GM12864 (cell line): ENCODE data around the gene ADAT3.

Experiments
- DNase-seq: peaks from one replicate; pipeline ENCODE4 v3.0.0-alpha.2; 2011; ENCODE audit warnings: low read depth
- H3K4me3 ChIP-seq: 2 replicates; pipeline ENCODE4 v1.5.1; 2011; ENCODE audit warnings: mild to moderate bottlenecking, low read depth, low read length, control low read depth
- TF ChIP-seq, protein P1 (sequence below): IDR thresholded peaks from 2 replicates; pipeline ENCODE4 v1.5.1; 2011; ENCODE audit warnings: low read depth, mild to moderate bottlenecking, moderate library complexity, low read length, control low read depth, inconsistent platforms; ENCODE audit errors: missing control alignments

The ADAT3 gene

DNA sequence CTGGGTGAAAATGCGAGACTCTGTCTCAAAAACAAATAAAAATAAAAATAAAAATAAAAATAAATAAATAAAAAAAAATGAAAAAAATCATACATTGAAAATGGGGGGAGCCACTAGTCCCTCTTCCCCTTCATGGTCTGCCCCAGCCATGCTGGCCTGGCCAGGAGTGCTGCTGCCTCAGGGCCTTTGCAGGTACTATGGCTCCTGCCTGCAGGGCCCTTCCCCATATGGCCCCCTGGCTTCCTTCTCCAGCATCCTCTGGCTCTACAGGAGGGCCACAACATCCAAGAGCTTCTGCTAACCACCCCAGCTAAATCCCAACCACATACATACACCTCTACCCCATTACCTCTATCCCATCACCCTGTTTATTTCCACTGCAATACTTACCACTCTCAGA is 15.3 kb upstream of the ADAT3 start:
- TF ChIP-seq, protein P1, sequence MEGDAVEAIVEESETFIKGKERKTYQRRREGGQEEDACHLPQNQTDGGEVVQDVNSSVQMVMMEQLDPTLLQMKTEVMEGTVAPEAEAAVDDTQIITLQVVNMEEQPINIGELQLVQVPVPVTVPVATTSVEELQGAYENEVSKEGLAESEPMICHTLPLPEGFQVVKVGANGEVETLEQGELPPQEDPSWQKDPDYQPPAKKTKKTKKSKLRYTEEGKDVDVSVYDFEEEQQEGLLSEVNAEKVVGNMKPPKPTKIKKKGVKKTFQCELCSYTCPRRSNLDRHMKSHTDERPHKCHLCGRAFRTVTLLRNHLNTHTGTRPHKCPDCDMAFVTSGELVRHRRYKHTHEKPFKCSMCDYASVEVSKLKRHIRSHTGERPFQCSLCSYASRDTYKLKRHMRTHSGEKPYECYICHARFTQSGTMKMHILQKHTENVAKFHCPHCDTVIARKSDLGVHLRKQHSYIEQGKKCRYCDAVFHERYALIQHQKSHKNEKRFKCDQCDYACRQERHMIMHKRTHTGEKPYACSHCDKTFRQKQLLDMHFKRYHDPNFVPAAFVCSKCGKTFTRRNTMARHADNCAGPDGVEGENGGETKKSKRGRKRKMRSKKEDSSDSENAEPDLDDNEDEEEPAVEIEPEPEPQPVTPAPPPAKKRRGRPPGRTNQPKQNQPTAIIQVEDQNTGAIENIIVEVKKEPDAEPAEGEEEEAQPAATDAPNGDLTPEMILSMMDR = no peak

DNA sequence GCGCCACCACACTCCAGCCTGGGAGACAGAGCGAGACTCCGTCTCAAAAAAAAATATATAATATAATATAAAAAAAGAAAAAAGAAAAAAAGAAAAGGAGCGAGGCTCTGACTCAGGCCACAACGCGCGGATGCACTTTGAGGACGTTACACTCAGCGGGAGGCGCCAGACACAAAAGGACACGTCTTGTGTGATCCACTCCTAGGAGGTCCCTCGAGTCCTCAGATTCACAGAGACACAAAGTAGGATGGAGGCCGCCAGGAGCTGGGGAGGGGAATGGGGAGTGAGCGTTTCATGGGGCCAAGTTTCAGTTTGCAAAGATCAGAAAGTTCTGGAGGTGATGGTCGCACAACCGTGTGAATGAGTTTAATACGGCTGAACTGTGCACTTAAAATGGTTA is 11.4 kb upstream of the ADAT3 start:
- no peak for DNase-seq

More for the DNA sequence above, 15.3 kb upstream of the ADAT3 start:
- no peak for DNase-seq
- no peak overlapping the region for H3K4me3 ChIP-seq

DNA sequence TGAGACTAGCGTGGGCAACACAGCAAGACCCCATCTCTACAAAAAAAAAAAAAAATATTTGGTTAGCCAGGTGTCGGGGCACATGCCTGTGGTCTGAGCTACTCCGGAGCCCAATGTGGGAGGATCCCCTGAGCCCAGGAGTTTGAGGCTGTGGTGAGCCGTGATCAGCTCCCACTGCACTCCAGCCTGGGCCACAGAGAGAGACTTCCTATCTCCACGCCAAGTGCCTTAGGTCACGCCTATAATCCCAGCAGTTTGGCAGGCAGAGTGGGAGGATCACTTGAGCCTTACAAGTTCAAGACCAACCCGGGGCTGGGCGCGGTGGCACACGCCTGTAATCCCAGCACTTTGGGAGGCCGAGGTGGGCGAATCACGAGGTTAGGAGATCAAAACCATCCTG is 8.7 kb upstream of the ADAT3 start:
- DNase-seq = no peak
- TF ChIP-seq, protein P1 = no peak

More for the DNA sequence above, 11.4 kb upstream of the ADAT3 start:
- H3K4me3 ChIP-seq = no peak overlapping the region
- TF ChIP-seq, protein P1 = no peak

DNA sequence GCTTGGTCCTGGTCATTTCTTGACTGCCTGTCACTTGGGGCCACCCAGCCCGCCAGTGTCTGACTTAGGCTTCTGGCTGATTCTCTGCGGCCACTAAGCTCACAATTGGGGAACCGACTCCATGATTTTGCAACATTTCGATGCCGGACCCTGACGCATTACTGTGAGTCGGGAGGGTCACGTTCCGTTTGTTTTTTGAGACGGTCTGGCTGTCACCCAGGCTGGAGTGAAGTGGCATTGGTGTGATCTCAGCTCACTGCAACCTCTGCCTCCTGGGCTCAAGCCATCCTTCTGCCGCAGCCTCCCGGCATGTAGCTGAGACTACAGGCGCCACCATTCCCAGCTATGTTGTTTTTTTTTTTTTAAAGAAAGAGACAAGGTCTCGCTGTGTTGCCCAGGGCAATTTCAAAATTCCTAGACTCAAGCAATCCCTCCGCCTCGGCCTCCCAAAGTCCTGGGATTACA is 3.2 kb upstream of the ADAT3 start:
- TF ChIP-seq, protein P1 = no peak
- no peak for DNase-seq
- H3K4me3 ChIP-seq = no peak overlapping the region

More for the DNA sequence above, 8.7 kb upstream of the ADAT3 start:
- no peak overlapping the region for H3K4me3 ChIP-seq

DNA sequence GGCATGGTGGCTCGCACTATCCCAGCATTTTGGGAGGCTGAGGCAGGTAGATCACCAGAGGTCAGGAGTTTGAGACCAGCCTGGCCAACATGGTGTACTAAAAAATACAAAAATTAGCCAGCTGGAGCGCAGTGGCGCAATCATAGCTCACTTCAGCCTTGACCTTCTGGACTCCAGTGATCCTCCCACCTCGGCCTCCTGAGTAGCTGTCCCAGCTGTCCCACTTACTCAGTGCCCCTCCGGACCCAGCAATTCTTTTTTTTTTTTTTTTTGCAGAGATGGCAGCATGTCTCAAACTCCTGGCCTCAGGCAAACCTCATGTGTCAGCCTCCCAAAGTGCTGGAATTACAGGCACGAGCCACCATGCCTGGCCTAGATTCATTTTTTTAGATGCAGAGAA is 2.3 kb upstream of the ADAT3 start:
- H3K4me3 ChIP-seq = no peak overlapping the region
- no peak for DNase-seq
- TF ChIP-seq, protein P1 = no peak

DNA sequence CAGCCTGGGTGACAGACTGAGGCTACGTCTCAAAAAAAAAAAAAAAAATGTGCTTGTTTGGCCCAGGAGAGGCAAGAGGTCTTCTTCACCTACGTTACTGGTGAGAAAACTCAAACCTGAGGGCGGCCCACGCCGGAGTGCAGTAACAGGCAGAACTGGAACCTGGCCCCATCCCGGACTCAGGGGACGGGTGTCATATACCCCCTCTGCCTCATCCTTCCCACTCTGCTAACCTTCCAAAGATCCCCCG is 414 bp upstream of the ADAT3 start:
- no peak for DNase-seq
- TF ChIP-seq, protein P1 = no peak
- peak overlapping the region; percentile 81 for H3K4me3 ChIP-seq

DNA sequence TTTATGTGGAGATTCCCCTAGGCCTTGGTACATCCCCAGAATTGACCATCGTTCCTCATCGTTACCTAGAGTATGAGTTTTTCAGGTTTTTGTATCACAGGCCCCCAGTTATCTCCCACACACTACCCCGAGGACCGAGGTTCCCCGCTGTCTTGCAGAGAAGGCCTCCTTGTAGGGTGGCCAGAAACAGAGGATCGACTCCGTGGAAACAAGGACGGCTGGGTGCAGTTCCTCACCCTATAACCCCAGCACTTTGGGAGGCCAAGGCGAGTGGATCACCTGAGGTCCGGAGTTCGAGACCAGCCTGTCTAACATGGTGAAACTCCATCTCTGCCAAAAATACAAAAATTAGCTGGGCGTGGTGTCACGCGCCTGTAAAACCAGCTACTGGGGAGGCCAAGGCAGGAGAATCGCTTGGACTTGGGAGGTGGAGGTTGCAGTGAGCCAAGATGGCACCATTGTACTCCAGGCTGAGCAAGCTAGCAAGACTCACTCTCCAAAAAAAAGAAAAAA is 720 bp downstream of the ADAT3 start:
- DNase-seq = no peak
- peak overlapping the region; percentile 81 for H3K4me3 ChIP-seq
- TF ChIP-seq, protein P1 = no peak
